HCT116 (cell line): ENCODE results near the gene ETHE1. TPM values are rescaled to one million over a fixed set of nuclear protein-coding genes. Genes with fewer than 3 reads are reported as not detected.
"Not testable (repeated sequence)": the region's sequence is repeated elsewhere in the genome, so short reads cannot be mapped to it uniquely, and the experiment has no call there.

Experiments
- ATAC-seq: fragments of 200-7000 bp; cut with Tn5 transposase; 2 replicates; pipeline ENCODE4 v1.9.1; 2020; ENCODE audit warnings: mild to moderate bottlenecking, moderate library complexity
- BruUV-seq: library from RNA; stranded (reverse); fragments of 400-500 nt; replicated peaks from 2 replicates; lab custom pipeline; 2021; lab: Mats Ljungman, UMichigan
- CTCF ChIA-PET: fragments of 300-600 bp; sonication (Branson Sonifier 250); formaldehyde crosslinking; loops from one replicate; lab custom pipeline; 2021; ENCODE audit warnings: antibody characterized with exemption; lab: Charles Lee
- POLR2A ChIA-PET: fragments of 300-600, 350-600 bp; sonication (Branson Sonifier 250); formaldehyde crosslinking; loops from one replicate; lab custom pipeline; 2021; ENCODE audit warnings: antibody characterized with exemption; lab: Charles Lee
- RAD21 ChIA-PET, 2 experiments: fragments of 300-600 bp; sonication (Branson Sonifier 250); formaldehyde crosslinking; loops; one replicate each; lab custom pipeline; 2023; ENCODE audit warnings: low total read pairs in 2 of 2; ENCODE audit not compliant: uncharacterized antibody in 2 of 2, unreplicated experiment in 2 of 2, low non-redundant PET in 1 of 2; lab: Charles Lee
- DNase-seq: peaks from one replicate; pipeline ENCODE4 v3.0.0-alpha.2; 2010; ENCODE audit warnings: low read depth, low spot score
- H2AFZ ChIP-seq: fragments of 200-600 bp; shearing (Covaris generic), sonication (generic); 2 replicates; pipeline ENCODE4 v1.6.1; 2017; ENCODE audit warnings: low read depth, mixed run types, mixed read lengths, antibody characterized with exemption, low read length; ENCODE audit not compliant: poor library complexity, severe bottlenecking
- H3K27ac ChIP-seq: 2 replicates; pipeline ENCODE4 v1.5.1; 2012; ENCODE audit warnings: low read depth, low read length
- H3K27me3 ChIP-seq: fragments of 200-600 bp; sonication (generic); 2 replicates; pipeline ENCODE4 v1.6.1; 2016; ENCODE audit warnings: mixed run types, low read length, mixed read lengths; ENCODE audit not compliant: insufficient read depth
- H3K36me3 ChIP-seq, 2 experiments: fragments of 200-500 bp in 1 of 2; fragments of 200-600 bp in 1 of 2; sonication (Bioruptor generic) in 1 of 2; sonication (generic) in 1 of 2; 2 replicates each; pipeline versions ENCODE4 v1.5.1 to v1.6.1; 2014 to 2016; ENCODE audit warnings: low read length in 2 of 2, inconsistent platforms in 1 of 2, mixed read lengths in 1 of 2, mixed run types in 1 of 2; ENCODE audit not compliant: insufficient read depth in 2 of 2, control insufficient read depth in 1 of 2
- H3K4me1 ChIP-seq, 2 experiments: fragments of 200-600 bp in 1 of 2; sonication (generic) in 1 of 2; 2 replicates each; pipeline versions ENCODE4 v1.5.1 to v1.6.1; 2012 to 2017; ENCODE audit warnings: low read length in 2 of 2, inconsistent platforms in 1 of 2, mild to moderate bottlenecking in 1 of 2, mixed read lengths in 1 of 2, mixed run types in 1 of 2, moderate library complexity in 1 of 2; ENCODE audit not compliant: insufficient read depth in 2 of 2, control insufficient read depth in 1 of 2
- H3K4me2 ChIP-seq: fragments of 200-600 bp; sonication (generic); 2 replicates; pipeline ENCODE4 v1.6.1; 2017; ENCODE audit warnings: mixed run types, low read length, mixed read lengths
- H3K4me3 ChIP-seq, 2 experiments: fragments of 200-600 bp in 1 of 2; sonication (generic) in 1 of 2; replicated peaks in 1 of 2; 2 replicates each; pipeline ENCODE4 v1.5.1; 2011 to 2016; ENCODE audit warnings: low read length in 2 of 2, control low read depth in 1 of 2, low read depth in 1 of 2, mild to moderate bottlenecking in 1 of 2, mixed read lengths in 1 of 2, mixed run types in 1 of 2
- H3K79me2 ChIP-seq: fragments of 200-600 bp; sonication (generic); 2 replicates; pipeline ENCODE4 v1.6.1; 2017; ENCODE audit warnings: mild to moderate bottlenecking, mixed run types, low read length, moderate library complexity, mixed read lengths; ENCODE audit not compliant: insufficient read depth
- H3K9ac ChIP-seq: fragments of 200-600 bp; sonication (generic); 2 replicates; pipeline ENCODE4 v1.6.1; 2016; ENCODE audit warnings: low read length, mixed read lengths
- H3K9me2 ChIP-seq: fragments of 200-600 bp; sonication (generic), shearing (Covaris generic); 2 replicates; pipeline ENCODE4 v1.6.1; 2017; ENCODE audit warnings: mixed run types, mild to moderate bottlenecking, moderate library complexity; ENCODE audit not compliant: insufficient read depth
- H3K9me3 ChIP-seq, 2 experiments: fragments of 200-500 bp in 1 of 2; fragments of 200-600 bp in 1 of 2; sonication (Bioruptor generic) in 1 of 2; sonication (generic) in 1 of 2; 2 replicates each; pipeline ENCODE4 v1.6.1; 2014 to 2017; ENCODE audit warnings: low read length in 2 of 2, mixed read lengths in 2 of 2, inconsistent platforms in 1 of 2, low read depth in 1 of 2, mild to moderate bottlenecking in 1 of 2, mixed run types in 1 of 2, moderate library complexity in 1 of 2; ENCODE audit not compliant: control insufficient read depth in 1 of 2, insufficient read depth in 1 of 2
- H4K20me1 ChIP-seq: fragments of 200-600 bp; sonication (generic), shearing (Covaris generic); 2 replicates; pipeline ENCODE4 v1.6.1; 2017; ENCODE audit warnings: mixed run types, mild to moderate bottlenecking, moderate library complexity; ENCODE audit not compliant: insufficient read depth
- POLR2AphosphoS5 ChIP-seq: IDR thresholded peaks from 2 replicates; pipeline ENCODE4 v1.6.1; 2011; ENCODE audit warnings: mild to moderate bottlenecking, low read depth, low read length, moderate library complexity
- intact Hi-C: fragments of 100-400 bp; cut with micrococcal nuclease; formaldehyde crosslinking; loops from 2 replicates; pipeline ENCODE4 v1.10.0; 2022
- total RNA-seq: library from RNA; stranded (reverse); gene quantifications from one replicate; pipeline ENCODE4 v1.2.1, GENCODE V29; 2021; ENCODE audit not compliant: unreplicated experiment

The ETHE1 gene
- total RNA-seq, 1 experiment from 2014 or later: 64.3 TPM

GRCh38 chr19:43518051-43518450 lies 8.9 kb downstream of the ETHE1 start:
- peaks cover 22% of the 10 kb centered on the region; the same call in 1 of the 2 replicates for H3K79me2 ChIP-seq
- BruUV-seq: no TSS peak
- peaks cover 4 to 15% of the 10 kb centered on the region in 2 experiments for H3K4me1 ChIP-seq
- H3K9ac ChIP-seq: no peak overlapping the region
- no peaks in the 10 kb centered on the region for H3K9me2 ChIP-seq
- no peaks in the 10 kb centered on the region for H4K20me1 ChIP-seq
- ATAC-seq (no peak), DNase-seq (no peak)
- intact Hi-C loops: loop anchor here (2.0 kb wide), 1 partner anchor 287 kb away; no protein-coding TSS in a partner anchor
- H2AFZ ChIP-seq: no peak overlapping the region
- H3K9me3 ChIP-seq: no peaks in the 10 kb centered on the region
- no peak overlapping the region for H3K27ac ChIP-seq
- H3K27me3 ChIP-seq: no peaks in the 10 kb centered on the region
- H3K4me2 ChIP-seq: no peak overlapping the region
- H3K4me3 ChIP-seq: no peak overlapping the region
- no peak for TF ChIP-seq POLR2AphosphoS5
- TF ChIP-seq, all 23 proteins: peak for 0
- ChIA-PET CTCF (interaction anchor here (1.5 to 6.3 kb wide), 2 partner anchors 71 to 86 kb away, joined by 4 to 225 read pairs; no protein-coding TSS in a partner anchor), POLR2A (interaction anchor here (1.0 to 1.8 kb wide), 2 partner anchors 14 to 85 kb away, joined by 3 to 4 read pairs; partner anchors contain the start of gene PHLDB3), RAD21 (interaction anchor here in 1 of 2 experiments (1.2 kb wide), 1 partner anchor 71 kb away, joined by 3 read pairs; no protein-coding TSS in a partner anchor)
- H3K36me3 ChIP-seq: no peaks in the 10 kb centered on the region

DNA sequence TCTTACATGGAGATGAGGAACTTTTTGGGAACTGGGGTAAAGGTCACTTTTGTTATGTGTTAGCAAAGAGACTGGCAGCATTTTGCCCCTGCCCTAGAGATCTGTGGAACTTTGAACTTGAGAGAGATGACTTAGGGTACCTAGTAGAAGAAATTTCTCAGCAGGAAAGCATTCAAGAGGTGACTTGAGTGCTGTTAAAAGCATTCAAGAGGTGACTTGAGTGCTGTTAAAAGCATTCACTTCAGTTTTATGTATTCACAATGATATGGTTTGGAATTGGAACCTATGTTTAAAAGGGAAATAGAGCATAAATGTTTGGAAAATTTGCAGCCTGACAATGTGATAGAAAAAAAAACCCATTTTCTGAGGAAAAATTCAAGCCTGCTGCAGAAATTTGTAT lies 14.6 kb downstream of the ETHE1 start:
- BruUV-seq, H3K79me2 ChIP-seq, H3K9me2 ChIP-seq, ATAC-seq, intact Hi-C loops, H3K4me3 ChIP-seq, H3K4me1 ChIP-seq, H3K36me3 ChIP-seq, H3K4me2 ChIP-seq, H3K27ac ChIP-seq, H3K27me3 ChIP-seq, RAD21 ChIA-PET, H2AFZ ChIP-seq, H3K9me3 ChIP-seq, POLR2A ChIA-PET, H4K20me1 ChIP-seq, DNase-seq, H3K9ac ChIP-seq: not testable (repeated sequence)
- CTCF ChIA-PET: interaction anchor here (1.1 kb wide), 1 partner anchor 65 kb away, joined by 5 read pairs; no protein-coding TSS in a partner anchor
